ENCODE results near the gene SPATA45.

- TF ChIP-seq ATF2 (CRISPR knock-in tag; IDR thresholded peaks at IDR 0.05) = no peak
- TF ChIP-seq AKNA (CRISPR knock-in tag; IDR thresholded peaks at IDR 0.05; ENCODE audit: borderline replicate concordance) = no peak
- no peak for TF ChIP-seq MTA3 (CRISPR knock-in tag; IDR thresholded peaks at IDR 0.05)
- no peak for TF ChIP-seq POLR2AphosphoS5 (IDR thresholded peaks at IDR 0.05; ENCODE audit: low read depth, low read length)
- TF ChIP-seq TCF12 (IDR thresholded peaks at IDR 0.05) = no peak
- TF ChIP-seq TCF12 (CRISPR knock-in tag; IDR thresholded peaks at IDR 0.05) = no peak
- TF ChIP-seq SP1 (IDR thresholded peaks at IDR 0.05) = no peak
- TF ChIP-seq SP1 (CRISPR knock-in tag; IDR thresholded peaks at IDR 0.05) = no peak
- TF ChIP-seq ZFYVE20 (CRISPR knock-in tag; IDR thresholded peaks at IDR 0.05; ENCODE audit: borderline replicate concordance, low read depth) = no peak
- no peak for TF ChIP-seq HNRNPLL (IDR thresholded peaks at IDR 0.05; ENCODE audit: low read depth, low read length, poor library complexity, severe bottlenecking)
- TF ChIP-seq YY1 (IDR thresholded peaks at IDR 0.05; ENCODE audit: insufficient read depth, insufficient replicate concordance, low read depth, low read length) = no peak
- no peak for TF ChIP-seq EZH2 (conservative IDR thresholded peaks at IDR 0.05; ENCODE audit: low read depth, low read length)
- TF ChIP-seq NR3C1 (CRISPR knock-in tag; IDR thresholded peaks at IDR 0.05) = no peak
- TF ChIP-seq MED8 (CRISPR knock-in tag; IDR thresholded peaks at IDR 0.05; ENCODE audit: insufficient replicate concordance) = no peak
- no peak for TF ChIP-seq NPAS2 (CRISPR knock-in tag; IDR thresholded peaks at IDR 0.05; ENCODE audit: borderline replicate concordance)
- no peak for TF ChIP-seq CHD2 (IDR thresholded peaks at IDR 0.05; ENCODE audit: low read depth, low read length)
These were observed 64.9 kb downstream of the SPATA45 start for GRCh38 chr1:212782422-212783154.

Measured in HepG2 (cell line).